GM23338 (cell line): ENCODE data around the gene OR10A2. TPM values are rescaled to one million over a fixed set of nuclear protein-coding genes. Genes with fewer than 3 reads are reported as not detected.

Experiments
- ATAC-seq: fragments of 200-7000 bp; cut with Tn5 transposase; 3 replicates; pipeline ENCODE4 v1.9.1; 2020
- DNase-seq: peaks from one replicate; pipeline ENCODE4 v3.0.0-alpha.2; 2015; ENCODE audit warnings: low spot score
- H2AFZ ChIP-seq: fragments of 200-600 bp; sonication (generic); 2 replicates; pipeline ENCODE4 v1.8.0; 2016; ENCODE audit warnings: antibody characterized with exemption, mild to moderate bottlenecking, moderate library complexity
- H3F3A ChIP-seq: fragments of 200-600 bp; sonication (generic); replicated peaks from 2 replicates; pipeline ENCODE4 v1.8.0; 2017; ENCODE audit warnings: antibody characterized with exemption, mixed run types, low read depth
- H3K27ac ChIP-seq: fragments of 200-600 bp; sonication (generic); 2 replicates; pipeline ENCODE4 v1.6.1; 2016; ENCODE audit warnings: low read depth
- H3K27me3 ChIP-seq: fragments of 200-600 bp; sonication (generic); 2 replicates; pipeline ENCODE4 v1.8.0; 2016; ENCODE audit warnings: mild to moderate bottlenecking, mixed run types, moderate library complexity; ENCODE audit not compliant: insufficient read depth
- H3K36me3 ChIP-seq: fragments of 200-600 bp; sonication (generic); 2 replicates; pipeline ENCODE4 v1.8.0; 2016; ENCODE audit warnings: mild to moderate bottlenecking; ENCODE audit not compliant: insufficient read depth
- H3K4me1 ChIP-seq: fragments of 200-600 bp; sonication (generic); 2 replicates; pipeline ENCODE4 v1.8.0; 2016; ENCODE audit warnings: mild to moderate bottlenecking, moderate library complexity; ENCODE audit not compliant: insufficient read depth
- H3K4me2 ChIP-seq: fragments of 200-600 bp; sonication (generic); 2 replicates; pipeline ENCODE4 v1.7.1; 2017; ENCODE audit warnings: mixed run types
- H3K4me3 ChIP-seq: fragments of 200-600 bp; sonication (generic); 2 replicates; pipeline ENCODE4 v1.6.1; 2016; ENCODE audit warnings: mixed run types
- H3K79me2 ChIP-seq: fragments of 200-600 bp; sonication (generic); replicated peaks from 2 replicates; pipeline ENCODE4 v1.8.0; 2017; ENCODE audit warnings: mild to moderate bottlenecking; ENCODE audit not compliant: insufficient read depth
- H3K9me2 ChIP-seq: fragments of 200-600 bp; sonication (generic); 2 replicates; pipeline ENCODE4 v1.8.0; 2017; ENCODE audit not compliant: insufficient read depth
- H4K20me1 ChIP-seq: fragments of 200-600 bp; sonication (generic); replicated peaks from 2 replicates; pipeline ENCODE4 v1.8.0; 2017; ENCODE audit warnings: mild to moderate bottlenecking; ENCODE audit not compliant: insufficient read depth
- H3K27ac Mint-ChIP-seq: 2 replicates; pipeline ENCODE4 v1.8.0; 2020; ENCODE audit warnings: inconsistent platforms, mild to moderate bottlenecking, moderate library complexity, mixed read lengths
- H3K27me3 Mint-ChIP-seq: 3 replicates; pipeline ENCODE4 v1.8.0; 2022; ENCODE audit warnings: low read depth, mild to moderate bottlenecking, moderate library complexity, mixed read lengths, inconsistent platforms; ENCODE audit not compliant: insufficient read depth, poor library complexity
- H3K36me3 Mint-ChIP-seq: 3 replicates; pipeline ENCODE4 v1.8.0; 2021; ENCODE audit warnings: low read depth, mild to moderate bottlenecking, inconsistent platforms, moderate library complexity, mixed read lengths
- H3K4me1 Mint-ChIP-seq: 3 replicates; pipeline ENCODE4 v1.8.0; 2020; ENCODE audit warnings: mild to moderate bottlenecking, inconsistent platforms, mixed read lengths
- H3K4me3 Mint-ChIP-seq: 3 replicates; pipeline ENCODE4 v1.8.0; 2021; ENCODE audit warnings: moderate library complexity, mild to moderate bottlenecking, inconsistent platforms, mixed read lengths
- H3K9me3 Mint-ChIP-seq: 3 replicates; pipeline ENCODE4 v1.8.0; 2020; ENCODE audit warnings: moderate library complexity, mild to moderate bottlenecking, inconsistent platforms, mixed read lengths
- CREB1 ChIP-seq: fragments of 250-450 bp; sonication (Bioruptor Pico); IDR thresholded peaks from 2 replicates; pipeline ENCODE4 v1.5.0; 2020; ENCODE audit warnings: low read depth, mild to moderate bottlenecking, moderate library complexity
- NANOG ChIP-seq: IDR thresholded peaks from 2 replicates; pipeline ENCODE4 v1.6.1; 2016; ENCODE audit warnings: antibody characterized with exemption, borderline replicate concordance
- POLR2AphosphoS5 ChIP-seq: IDR thresholded peaks from 2 replicates; pipeline ENCODE4 v1.6.1; 2016; ENCODE audit warnings: antibody characterized with exemption, low read depth
- ZNF114 ChIP-seq: fragments of 250-450 bp; sonication (Bioruptor Pico); IDR thresholded peaks from 2 replicates; pipeline ENCODE4 v1.5.0; 2020; ENCODE audit warnings: mild to moderate bottlenecking, moderate library complexity
- ZNF331 ChIP-seq: fragments of 250-450 bp; sonication (Bioruptor Pico); IDR thresholded peaks from 2 replicates; pipeline ENCODE4 v1.5.0; 2020; ENCODE audit warnings: low read depth, mild to moderate bottlenecking, moderate library complexity
- polyA plus RNA-seq: library from polyadenylated mRNA; unstranded; fragments of >200 nt; fragmentation: Nextera tagmentation; extraction: Ambion mirVana; gene quantifications from 2 replicates; pipeline ENCODE4 v1.2.1, GENCODE V29; 2016
- total RNA-seq: library from RNA; depleted of rRNA; stranded (reverse); fragments of >200 nt; shearing (Covaris generic); gene quantifications from 2 replicates; pipeline ENCODE4 v1.2.3, GENCODE V29; 2014
- TF ChIP-seq, protein P1 (sequence below): IDR thresholded peaks from one replicate; pipeline ENCODE4 v1.6.1; 2018; ENCODE audit warnings: antibody characterized with exemption; ENCODE audit not compliant: unreplicated experiment
- TF ChIP-seq, protein P2 (sequence below): IDR thresholded peaks from 2 replicates; pipeline ENCODE4 v1.6.1; 2016; ENCODE audit warnings: antibody characterized with exemption
- TF ChIP-seq, protein P3 (sequence below): fragments of 250-450 bp; sonication (Bioruptor Pico); IDR thresholded peaks from 2 replicates; pipeline ENCODE4 v1.5.0; 2020; ENCODE audit warnings: mild to moderate bottlenecking, moderate library complexity
- TF ChIP-seq, protein P4 (sequence below), 2 experiments: fragments of 200-600 bp in 1 of 2; sonication (generic) in 1 of 2; conservative IDR thresholded peaks; 2 replicates each; pipeline versions ENCODE4 v1.5.1 to v1.6.1; 2016 to 2017; ENCODE audit warnings: antibody characterized with exemption in 2 of 2, low read depth in 2 of 2, mild to moderate bottlenecking in 2 of 2, moderate library complexity in 1 of 2

The OR10A2 gene
- total and polyA plus RNA-seq, 2 experiments from 2014 or later = 0.27 TPM; not detected in 1

DNA sequence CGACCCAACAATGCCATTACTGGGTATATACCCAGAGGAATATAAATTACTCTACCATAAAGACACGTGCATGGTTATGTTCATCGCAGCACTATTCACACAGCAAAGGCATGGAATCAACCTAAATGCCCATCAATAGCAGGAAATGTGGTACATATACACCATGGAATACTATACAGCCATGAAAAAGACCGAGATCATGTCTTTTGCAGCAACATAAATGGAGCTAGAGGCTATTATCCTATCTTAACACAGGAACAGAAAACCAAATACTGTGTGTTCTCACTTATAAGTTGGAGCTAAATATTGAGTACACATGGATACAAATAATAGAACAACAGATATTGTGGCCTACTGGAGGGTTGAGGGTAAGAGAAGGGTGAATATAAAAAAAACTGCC is 26.0 kb downstream of the OR10A2 start (continued):
- TF ChIP-seq, protein P1, sequence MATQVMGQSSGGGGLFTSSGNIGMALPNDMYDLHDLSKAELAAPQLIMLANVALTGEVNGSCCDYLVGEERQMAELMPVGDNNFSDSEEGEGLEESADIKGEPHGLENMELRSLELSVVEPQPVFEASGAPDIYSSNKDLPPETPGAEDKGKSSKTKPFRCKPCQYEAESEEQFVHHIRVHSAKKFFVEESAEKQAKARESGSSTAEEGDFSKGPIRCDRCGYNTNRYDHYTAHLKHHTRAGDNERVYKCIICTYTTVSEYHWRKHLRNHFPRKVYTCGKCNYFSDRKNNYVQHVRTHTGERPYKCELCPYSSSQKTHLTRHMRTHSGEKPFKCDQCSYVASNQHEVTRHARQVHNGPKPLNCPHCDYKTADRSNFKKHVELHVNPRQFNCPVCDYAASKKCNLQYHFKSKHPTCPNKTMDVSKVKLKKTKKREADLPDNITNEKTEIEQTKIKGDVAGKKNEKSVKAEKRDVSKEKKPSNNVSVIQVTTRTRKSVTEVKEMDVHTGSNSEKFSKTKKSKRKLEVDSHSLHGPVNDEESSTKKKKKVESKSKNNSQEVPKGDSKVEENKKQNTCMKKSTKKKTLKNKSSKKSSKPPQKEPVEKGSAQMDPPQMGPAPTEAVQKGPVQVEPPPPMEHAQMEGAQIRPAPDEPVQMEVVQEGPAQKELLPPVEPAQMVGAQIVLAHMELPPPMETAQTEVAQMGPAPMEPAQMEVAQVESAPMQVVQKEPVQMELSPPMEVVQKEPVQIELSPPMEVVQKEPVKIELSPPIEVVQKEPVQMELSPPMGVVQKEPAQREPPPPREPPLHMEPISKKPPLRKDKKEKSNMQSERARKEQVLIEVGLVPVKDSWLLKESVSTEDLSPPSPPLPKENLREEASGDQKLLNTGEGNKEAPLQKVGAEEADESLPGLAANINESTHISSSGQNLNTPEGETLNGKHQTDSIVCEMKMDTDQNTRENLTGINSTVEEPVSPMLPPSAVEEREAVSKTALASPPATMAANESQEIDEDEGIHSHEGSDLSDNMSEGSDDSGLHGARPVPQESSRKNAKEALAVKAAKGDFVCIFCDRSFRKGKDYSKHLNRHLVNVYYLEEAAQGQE = no peak

DNA sequence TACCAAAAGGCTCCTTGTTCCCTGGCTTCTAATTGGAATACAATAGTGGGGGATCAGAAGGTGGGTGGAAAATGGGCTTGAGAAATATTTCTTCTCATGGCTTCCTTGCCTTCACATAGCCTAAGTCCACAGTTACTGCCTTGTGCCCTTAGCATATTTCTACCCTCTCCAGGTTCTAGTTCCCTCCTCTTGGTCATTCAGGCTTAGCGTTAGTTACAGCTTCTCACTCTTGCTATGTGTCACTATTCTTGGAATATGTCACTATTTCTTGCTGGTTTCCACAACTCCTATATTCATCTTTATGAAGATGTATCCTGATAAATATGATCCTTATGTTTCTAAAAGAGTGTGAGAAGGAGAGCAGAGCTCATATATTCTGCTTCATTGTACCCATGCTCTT is 27.0 kb downstream of the OR10A2 start:
- Histone ChIP-seq H3K79me2 (no peaks in the 10 kb centered on the region), H3K4me1 (no peaks in the 10 kb centered on the region), H3F3A (no peaks in the 10 kb centered on the region), H3K27ac (no peak overlapping the region), H4K20me1 (no peaks in the 10 kb centered on the region), H3K27me3 (no peaks in the 10 kb centered on the region), H3K4me3 (no peak overlapping the region), H2AFZ (no peak overlapping the region), H3K36me3 (no peaks in the 10 kb centered on the region), H3K9me2 (no peaks in the 10 kb centered on the region), H3K4me2 (no peak overlapping the region)
- Mint-ChIP-seq H3K27ac (no peak overlapping the region), H3K4me1 (no peaks in the 10 kb centered on the region), H3K9me3 (no peaks in the 10 kb centered on the region; the same call in 1 of the 3 replicates), H3K4me3 (no peak overlapping the region), H3K36me3 (no peaks in the 10 kb centered on the region), H3K27me3 (no peaks in the 10 kb centered on the region)
- ATAC-seq (no peak), DNase-seq (no peak)
- TF ChIP-seq ZNF331 (CRISPR knock-in tag) (no peak), NANOG (no peak), ZNF114 (CRISPR knock-in tag) (no peak), POLR2AphosphoS5 (no peak), CREB1 (no peak)
- TF ChIP-seq, protein P2, sequence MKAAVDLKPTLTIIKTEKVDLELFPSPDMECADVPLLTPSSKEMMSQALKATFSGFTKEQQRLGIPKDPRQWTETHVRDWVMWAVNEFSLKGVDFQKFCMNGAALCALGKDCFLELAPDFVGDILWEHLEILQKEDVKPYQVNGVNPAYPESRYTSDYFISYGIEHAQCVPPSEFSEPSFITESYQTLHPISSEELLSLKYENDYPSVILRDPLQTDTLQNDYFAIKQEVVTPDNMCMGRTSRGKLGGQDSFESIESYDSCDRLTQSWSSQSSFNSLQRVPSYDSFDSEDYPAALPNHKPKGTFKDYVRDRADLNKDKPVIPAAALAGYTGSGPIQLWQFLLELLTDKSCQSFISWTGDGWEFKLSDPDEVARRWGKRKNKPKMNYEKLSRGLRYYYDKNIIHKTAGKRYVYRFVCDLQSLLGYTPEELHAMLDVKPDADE = no peak
- TF ChIP-seq, protein P3, sequence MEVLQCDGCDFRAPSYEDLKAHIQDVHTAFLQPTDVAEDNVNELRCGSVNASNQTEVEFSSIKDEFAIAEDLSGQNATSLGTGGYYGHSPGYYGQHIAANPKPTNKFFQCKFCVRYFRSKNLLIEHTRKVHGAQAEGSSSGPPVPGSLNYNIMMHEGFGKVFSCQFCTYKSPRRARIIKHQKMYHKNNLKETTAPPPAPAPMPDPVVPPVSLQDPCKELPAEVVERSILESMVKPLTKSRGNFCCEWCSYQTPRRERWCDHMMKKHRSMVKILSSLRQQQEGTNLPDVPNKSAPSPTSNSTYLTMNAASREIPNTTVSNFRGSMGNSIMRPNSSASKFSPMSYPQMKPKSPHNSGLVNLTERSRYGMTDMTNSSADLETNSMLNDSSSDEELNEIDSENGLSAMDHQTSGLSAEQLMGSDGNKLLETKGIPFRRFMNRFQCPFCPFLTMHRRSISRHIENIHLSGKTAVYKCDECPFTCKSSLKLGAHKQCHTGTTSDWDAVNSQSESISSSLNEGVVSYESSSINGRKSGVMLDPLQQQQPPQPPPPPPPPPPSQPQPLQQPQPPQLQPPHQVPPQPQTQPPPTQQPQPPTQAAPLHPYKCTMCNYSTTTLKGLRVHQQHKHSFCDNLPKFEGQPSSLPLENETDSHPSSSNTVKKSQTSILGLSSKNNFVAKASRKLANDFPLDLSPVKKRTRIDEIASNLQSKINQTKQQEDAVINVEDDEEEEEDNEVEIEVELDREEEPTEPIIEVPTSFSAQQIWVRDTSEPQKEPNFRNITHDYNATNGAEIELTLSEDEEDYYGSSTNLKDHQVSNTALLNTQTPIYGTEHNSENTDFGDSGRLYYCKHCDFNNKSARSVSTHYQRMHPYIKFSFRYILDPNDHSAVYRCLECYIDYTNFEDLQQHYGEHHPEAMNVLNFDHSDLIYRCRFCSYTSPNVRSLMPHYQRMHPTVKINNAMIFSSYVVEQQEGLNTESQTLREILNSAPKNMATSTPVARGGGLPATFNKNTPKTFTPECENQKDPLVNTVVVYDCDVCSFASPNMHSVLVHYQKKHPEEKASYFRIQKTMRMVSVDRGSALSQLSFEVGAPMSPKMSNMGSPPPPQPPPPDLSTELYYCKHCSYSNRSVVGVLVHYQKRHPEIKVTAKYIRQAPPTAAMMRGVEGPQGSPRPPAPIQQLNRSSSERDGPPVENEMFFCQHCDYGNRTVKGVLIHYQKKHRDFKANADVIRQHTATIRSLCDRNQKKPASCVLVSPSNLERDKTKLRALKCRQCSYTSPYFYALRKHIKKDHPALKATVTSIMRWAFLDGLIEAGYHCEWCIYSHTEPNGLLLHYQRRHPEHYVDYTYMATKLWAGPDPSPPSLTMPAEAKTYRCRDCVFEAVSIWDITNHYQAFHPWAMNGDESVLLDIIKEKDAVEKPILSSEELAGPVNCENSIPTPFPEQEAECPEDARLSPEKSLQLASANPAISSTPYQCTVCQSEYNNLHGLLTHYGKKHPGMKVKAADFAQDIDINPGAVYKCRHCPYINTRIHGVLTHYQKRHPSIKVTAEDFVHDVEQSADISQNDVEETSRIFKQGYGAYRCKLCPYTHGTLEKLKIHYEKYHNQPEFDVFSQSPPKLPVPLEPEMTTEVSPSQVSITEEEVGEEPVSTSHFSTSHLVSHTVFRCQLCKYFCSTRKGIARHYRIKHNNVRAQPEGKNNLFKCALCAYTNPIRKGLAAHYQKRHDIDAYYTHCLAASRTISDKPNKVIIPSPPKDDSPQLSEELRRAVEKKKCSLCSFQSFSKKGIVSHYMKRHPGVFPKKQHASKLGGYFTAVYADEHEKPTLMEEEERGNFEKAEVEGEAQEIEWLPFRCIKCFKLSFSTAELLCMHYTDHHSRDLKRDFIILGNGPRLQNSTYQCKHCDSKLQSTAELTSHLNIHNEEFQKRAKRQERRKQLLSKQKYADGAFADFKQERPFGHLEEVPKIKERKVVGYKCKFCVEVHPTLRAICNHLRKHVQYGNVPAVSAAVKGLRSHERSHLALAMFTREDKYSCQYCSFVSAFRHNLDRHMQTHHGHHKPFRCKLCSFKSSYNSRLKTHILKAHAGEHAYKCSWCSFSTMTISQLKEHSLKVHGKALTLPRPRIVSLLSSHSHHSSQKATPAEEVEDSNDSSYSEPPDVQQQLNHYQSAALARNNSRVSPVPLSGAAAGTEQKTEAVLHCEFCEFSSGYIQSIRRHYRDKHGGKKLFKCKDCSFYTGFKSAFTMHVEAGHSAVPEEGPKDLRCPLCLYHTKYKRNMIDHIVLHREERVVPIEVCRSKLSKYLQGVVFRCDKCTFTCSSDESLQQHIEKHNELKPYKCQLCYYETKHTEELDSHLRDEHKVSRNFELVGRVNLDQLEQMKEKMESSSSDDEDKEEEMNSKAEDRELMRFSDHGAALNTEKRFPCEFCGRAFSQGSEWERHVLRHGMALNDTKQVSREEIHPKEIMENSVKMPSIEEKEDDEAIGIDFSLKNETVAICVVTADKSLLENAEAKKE (CRISPR knock-in tag) = no peak
- TF ChIP-seq, protein P1 = no peak
- TF ChIP-seq, protein P4, sequence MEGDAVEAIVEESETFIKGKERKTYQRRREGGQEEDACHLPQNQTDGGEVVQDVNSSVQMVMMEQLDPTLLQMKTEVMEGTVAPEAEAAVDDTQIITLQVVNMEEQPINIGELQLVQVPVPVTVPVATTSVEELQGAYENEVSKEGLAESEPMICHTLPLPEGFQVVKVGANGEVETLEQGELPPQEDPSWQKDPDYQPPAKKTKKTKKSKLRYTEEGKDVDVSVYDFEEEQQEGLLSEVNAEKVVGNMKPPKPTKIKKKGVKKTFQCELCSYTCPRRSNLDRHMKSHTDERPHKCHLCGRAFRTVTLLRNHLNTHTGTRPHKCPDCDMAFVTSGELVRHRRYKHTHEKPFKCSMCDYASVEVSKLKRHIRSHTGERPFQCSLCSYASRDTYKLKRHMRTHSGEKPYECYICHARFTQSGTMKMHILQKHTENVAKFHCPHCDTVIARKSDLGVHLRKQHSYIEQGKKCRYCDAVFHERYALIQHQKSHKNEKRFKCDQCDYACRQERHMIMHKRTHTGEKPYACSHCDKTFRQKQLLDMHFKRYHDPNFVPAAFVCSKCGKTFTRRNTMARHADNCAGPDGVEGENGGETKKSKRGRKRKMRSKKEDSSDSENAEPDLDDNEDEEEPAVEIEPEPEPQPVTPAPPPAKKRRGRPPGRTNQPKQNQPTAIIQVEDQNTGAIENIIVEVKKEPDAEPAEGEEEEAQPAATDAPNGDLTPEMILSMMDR (conservative IDR thresholded peaks at IDR 0.05; ENCODE audit: low read depth in 2 of 2) = no peak
